ENCODE data around the gene IQCH.

Gene IQCH

GRCh38 chr15:67400890-67401289 lies 146.3 kb downstream of the IQCH start:
- Histone ChIP-seq H3K27me3 (ENCODE audit: low read depth, low read length) (no peaks in the 10 kb centered on the region), H3K9me3 (ENCODE audit: control insufficient read depth in 1 of 2, low read length in 2 of 2) (no peaks in the 10 kb centered on the region), H3K36me3 (ENCODE audit: control insufficient read depth in 1 of 2, insufficient read depth in 2 of 2, low read length in 2 of 2) (no peaks in the 10 kb centered on the region), H3K4me1 (ENCODE audit: control insufficient read depth in 1 of 2, insufficient read depth in 2 of 2, low read length in 2 of 2) (no peaks in the 10 kb centered on the region), H3K27ac (ENCODE audit: low read length) (no peak overlapping the region), H3K4me3 (ENCODE audit: low read depth in 1 of 2, low read length in 2 of 2) (no peak overlapping the region)

GRCh38 chr15:67401336-67401735 lies 146.8 kb downstream of the IQCH start:
- Histone ChIP-seq H3K27ac (ENCODE audit: low read length) (no peak overlapping the region), H3K9me3 (ENCODE audit: control insufficient read depth in 1 of 2, low read length in 2 of 2) (no peaks in the 10 kb centered on the region), H3K4me3 (ENCODE audit: low read depth in 1 of 2, low read length in 2 of 2) (no peak overlapping the region), H3K36me3 (ENCODE audit: control insufficient read depth in 1 of 2, insufficient read depth in 2 of 2, low read length in 2 of 2) (no peaks in the 10 kb centered on the region), H3K4me1 (ENCODE audit: control insufficient read depth in 1 of 2, insufficient read depth in 2 of 2, low read length in 2 of 2) (no peaks in the 10 kb centered on the region), H3K27me3 (ENCODE audit: low read depth, low read length) (no peaks in the 10 kb centered on the region)

GRCh38 chr15:67403428-67404154 lies 149.0 kb downstream of the IQCH start:
- H3K4me3 ChIP-seq (ENCODE audit: low read depth in 1 of 2, low read length in 2 of 2), result no peak overlapping the region
- no peaks in the 10 kb centered on the region for H3K9me3 ChIP-seq (ENCODE audit: control insufficient read depth in 1 of 2, low read length in 2 of 2)
- H3K27ac ChIP-seq (ENCODE audit: low read length), result no peak overlapping the region
- no peaks in the 10 kb centered on the region for H3K36me3 ChIP-seq (ENCODE audit: control insufficient read depth in 1 of 2, insufficient read depth in 2 of 2, low read length in 2 of 2)
- no peaks in the 10 kb centered on the region for H3K27me3 ChIP-seq (ENCODE audit: low read depth, low read length)
- no peaks in the 10 kb centered on the region for H3K4me1 ChIP-seq (ENCODE audit: control insufficient read depth in 1 of 2, insufficient read depth in 2 of 2, low read length in 2 of 2)

GRCh38 chr15:67405208-67406191 lies 150.9 kb downstream of the IQCH start:
- no peak overlapping the region for H3K27ac ChIP-seq (ENCODE audit: low read length)
- no peak overlapping the region for H3K4me3 ChIP-seq (ENCODE audit: low read depth in 1 of 2, low read length in 2 of 2)
- no peaks in the 10 kb centered on the region for H3K36me3 ChIP-seq (ENCODE audit: control insufficient read depth in 1 of 2, insufficient read depth in 2 of 2, low read length in 2 of 2)
- H3K9me3 ChIP-seq (ENCODE audit: control insufficient read depth in 1 of 2, low read length in 2 of 2), result no peaks in the 10 kb centered on the region
- H3K27me3 ChIP-seq (ENCODE audit: low read depth, low read length), result no peaks in the 10 kb centered on the region
- H3K4me1 ChIP-seq (ENCODE audit: control insufficient read depth in 1 of 2, insufficient read depth in 2 of 2, low read length in 2 of 2), result no peaks in the 10 kb centered on the region

GRCh38 chr15:67406257-67406861 lies 151.8 kb downstream of the IQCH start:
- Histone ChIP-seq H3K36me3 (ENCODE audit: control insufficient read depth in 1 of 2, insufficient read depth in 2 of 2, low read length in 2 of 2) (no peaks in the 10 kb centered on the region), H3K27me3 (ENCODE audit: low read depth, low read length) (no peaks in the 10 kb centered on the region), H3K9me3 (ENCODE audit: control insufficient read depth in 1 of 2, low read length in 2 of 2) (no peaks in the 10 kb centered on the region), H3K27ac (ENCODE audit: low read length) (no peak overlapping the region), H3K4me3 (ENCODE audit: low read depth in 1 of 2, low read length in 2 of 2) (no peak overlapping the region), H3K4me1 (ENCODE audit: control insufficient read depth in 1 of 2, insufficient read depth in 2 of 2, low read length in 2 of 2) (no peaks in the 10 kb centered on the region)

GRCh38 chr15:67407786-67408185 lies 153.2 kb downstream of the IQCH start:
- H3K27ac ChIP-seq (ENCODE audit: low read length), result no peak overlapping the region
- no peaks in the 10 kb centered on the region for H3K27me3 ChIP-seq (ENCODE audit: low read depth, low read length)
- H3K9me3 ChIP-seq (ENCODE audit: control insufficient read depth in 1 of 2, low read length in 2 of 2), result no peaks in the 10 kb centered on the region
- no peaks in the 10 kb centered on the region for H3K36me3 ChIP-seq (ENCODE audit: control insufficient read depth in 1 of 2, insufficient read depth in 2 of 2, low read length in 2 of 2)
- no peak overlapping the region for H3K4me3 ChIP-seq (ENCODE audit: low read depth in 1 of 2, low read length in 2 of 2)
- no peaks in the 10 kb centered on the region for H3K4me1 ChIP-seq (ENCODE audit: control insufficient read depth in 1 of 2, insufficient read depth in 2 of 2, low read length in 2 of 2)

- H3K27me3 ChIP-seq (ENCODE audit: low read depth, low read length), result no peaks in the 10 kb centered on the region
- no peaks in the 10 kb centered on the region for H3K4me1 ChIP-seq (ENCODE audit: control insufficient read depth in 1 of 2, insufficient read depth in 2 of 2, low read length in 2 of 2)
- no peaks in the 10 kb centered on the region for H3K9me3 ChIP-seq (ENCODE audit: control insufficient read depth in 1 of 2, low read length in 2 of 2)
- H3K27ac ChIP-seq (ENCODE audit: low read length), result no peak overlapping the region
- no peak overlapping the region for H3K4me3 ChIP-seq (ENCODE audit: low read depth in 1 of 2, low read length in 2 of 2)
- no peaks in the 10 kb centered on the region for H3K36me3 ChIP-seq (ENCODE audit: control insufficient read depth in 1 of 2, insufficient read depth in 2 of 2, low read length in 2 of 2)
Measured at GRCh38 chr15:67409175-67409574, 154.6 kb downstream of the IQCH start.

- Histone ChIP-seq H3K4me3 (ENCODE audit: low read depth in 1 of 2, low read length in 2 of 2) (no peak overlapping the region), H3K9me3 (ENCODE audit: control insufficient read depth in 1 of 2, low read length in 2 of 2) (no peaks in the 10 kb centered on the region), H3K36me3 (ENCODE audit: control insufficient read depth in 1 of 2, insufficient read depth in 2 of 2, low read length in 2 of 2) (no peaks in the 10 kb centered on the region), H3K27ac (ENCODE audit: low read length) (no peak overlapping the region), H3K27me3 (ENCODE audit: low read depth, low read length) (no peaks in the 10 kb centered on the region), H3K4me1 (ENCODE audit: control insufficient read depth in 1 of 2, insufficient read depth in 2 of 2, low read length in 2 of 2) (no peaks in the 10 kb centered on the region)
Measured at GRCh38 chr15:67411486-67411885, 156.9 kb downstream of the IQCH start.

- no peak overlapping the region for H3K4me3 ChIP-seq (ENCODE audit: low read depth in 1 of 2, low read length in 2 of 2)
- H3K4me1 ChIP-seq (ENCODE audit: control insufficient read depth in 1 of 2, insufficient read depth in 2 of 2, low read length in 2 of 2), result no peaks in the 10 kb centered on the region
- H3K9me3 ChIP-seq (ENCODE audit: control insufficient read depth in 1 of 2, low read length in 2 of 2), result no peaks in the 10 kb centered on the region
- no peak overlapping the region for H3K27ac ChIP-seq (ENCODE audit: low read length)
- no peaks in the 10 kb centered on the region for H3K36me3 ChIP-seq (ENCODE audit: control insufficient read depth in 1 of 2, insufficient read depth in 2 of 2, low read length in 2 of 2)
- no peaks in the 10 kb centered on the region for H3K27me3 ChIP-seq (ENCODE audit: low read depth, low read length)
Measured at GRCh38 chr15:67413770-67414390, 159.3 kb downstream of the IQCH start.

GRCh38 chr15:67415181-67415580 lies 160.6 kb downstream of the IQCH start:
- H3K36me3 ChIP-seq (ENCODE audit: control insufficient read depth in 1 of 2, insufficient read depth in 2 of 2, low read length in 2 of 2), result peaks cover 0 to 5% of the 10 kb centered on the region in 2 donors
- no peak overlapping the region for H3K27ac ChIP-seq (ENCODE audit: low read length)
- H3K27me3 ChIP-seq (ENCODE audit: low read depth, low read length), result no peaks in the 10 kb centered on the region
- H3K9me3 ChIP-seq (ENCODE audit: control insufficient read depth in 1 of 2, low read length in 2 of 2), result no peaks in the 10 kb centered on the region
- H3K4me1 ChIP-seq (ENCODE audit: control insufficient read depth in 1 of 2, insufficient read depth in 2 of 2, low read length in 2 of 2), result no peaks in the 10 kb centered on the region
- no peak overlapping the region for H3K4me3 ChIP-seq (ENCODE audit: low read depth in 1 of 2, low read length in 2 of 2)

- no peaks in the 10 kb centered on the region for H3K27me3 ChIP-seq (ENCODE audit: low read depth, low read length)
Measured at GRCh38 chr15:67416891-67417290, 162.3 kb downstream of the IQCH start.

More at GRCh38 chr15:67416891-67417290, 162.3 kb downstream of the IQCH start:
- H3K27ac ChIP-seq (ENCODE audit: low read length), result no peak overlapping the region
- no peaks in the 10 kb centered on the region for H3K4me1 ChIP-seq (ENCODE audit: control insufficient read depth in 1 of 2, insufficient read depth in 2 of 2, low read length in 2 of 2)
- no peaks in the 10 kb centered on the region for H3K9me3 ChIP-seq (ENCODE audit: control insufficient read depth in 1 of 2, low read length in 2 of 2)
- H3K36me3 ChIP-seq (ENCODE audit: control insufficient read depth in 1 of 2, insufficient read depth in 2 of 2, low read length in 2 of 2), result peaks cover 0 to 5% of the 10 kb centered on the region in 2 donors
- no peak overlapping the region for H3K4me3 ChIP-seq (ENCODE audit: low read depth in 1 of 2, low read length in 2 of 2)
